ENCODE results near the gene RAB33A. TPM values are rescaled to one million over a fixed set of nuclear protein-coding genes. Genes with fewer than 3 reads are reported as not detected.
"Not testable (repeated sequence)": the region's sequence is repeated elsewhere in the genome, so short reads cannot be mapped to it uniquely, and the experiment has no call there.

RAB33A gene
- total RNA-seq, 1 experiment from 2014 or later: not detected

DNA sequence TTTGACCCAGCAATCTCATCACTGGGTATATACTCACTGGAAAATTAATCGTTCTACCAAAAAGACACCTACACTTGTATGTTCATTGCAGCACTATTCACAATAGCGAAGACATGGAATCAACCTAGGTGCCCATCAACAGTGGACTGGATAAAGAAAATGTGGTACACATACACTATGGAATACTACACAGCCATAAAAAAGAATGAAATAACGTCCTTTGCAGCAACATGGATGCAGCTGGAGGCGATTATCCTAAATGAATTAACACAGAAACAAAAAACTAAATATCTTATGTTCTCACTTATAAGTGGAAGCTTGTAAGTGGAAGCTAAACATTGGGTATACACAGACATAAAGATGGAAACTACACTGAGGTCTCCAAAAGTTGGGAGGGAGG lies 59.4 kb downstream of the RAB33A start:
- DNase-seq (ENCODE audit: low spot score): not testable (repeated sequence)

Other genes with a start within 250 kb of the RAB33A start
- 0.46 and 1.3 TPM in 2 replicates for gene BCORL1, start 189.3 kb upstream of the RAB33A start, total RNA-seq (2014; rRNA removed; shearing (Covaris generic))
- 11.4 and 11.9 TPM in 2 replicates for gene ELF4, start 61.5 kb upstream of the RAB33A start, total RNA-seq (2014; rRNA removed; shearing (Covaris generic))
- 35.4 and 37.8 TPM in 2 replicates for gene AIFM1, start 6.1 kb upstream of the RAB33A start, total RNA-seq (2014; rRNA removed; shearing (Covaris generic))
- gene ZNF280C, start 96.9 kb downstream of the RAB33A start, total RNA-seq (2014; rRNA removed; shearing (Covaris generic)): 5.8 and 8.1 TPM in 2 replicates
- 16.7 and 30.6 TPM in 2 replicates for gene SLC25A14, start 168.0 kb downstream of the RAB33A start, total RNA-seq (2014; rRNA removed; shearing (Covaris generic))
- not detected in 2 replicates for gene GPR119, start 213.7 kb downstream of the RAB33A start, total RNA-seq (2014; rRNA removed; shearing (Covaris generic))
- gene RBMX2, start 230.0 kb downstream of the RAB33A start, total RNA-seq (2014; rRNA removed; shearing (Covaris generic)): 39.8 and 45.6 TPM in 2 replicates